GM21717 (cell line): ENCODE results near the gene CEP350.
"Not testable (repeated sequence)": the region's sequence is repeated elsewhere in the genome, so short reads cannot be mapped to it uniquely, and the experiment has no call there.

Experiments
- ATAC-seq: cut with Tn5 transposase; IDR thresholded peaks from one replicate; pipeline ENCODE4 v1.9.1; 2021; ENCODE audit warnings: mild to moderate bottlenecking, moderate library complexity; ENCODE audit not compliant: unreplicated experiment

The CEP350 gene

GRCh38 chr1:179978199-179979079, 23.8 kb downstream of the CEP350 start:
- ATAC-seq = no peak

- ATAC-seq = no peak
Measured at GRCh38 chr1:179984101-179984500, 29.5 kb downstream of the CEP350 start.

GRCh38 chr1:179984942-179985341, 30.3 kb downstream of the CEP350 start:
- no peak for ATAC-seq

GRCh38 chr1:179990847-179991246, 36.2 kb downstream of the CEP350 start:
- no peak for ATAC-seq

GRCh38 chr1:179995576-179995975, 41.0 kb downstream of the CEP350 start:
- ATAC-seq = no peak

- ATAC-seq = no peak
Measured at GRCh38 chr1:179996099-179996498, 41.5 kb downstream of the CEP350 start.

GRCh38 chr1:180000575-180000974, 46.0 kb downstream of the CEP350 start:
- ATAC-seq = no peak

GRCh38 chr1:180002437-180002836, 47.8 kb downstream of the CEP350 start:
- ATAC-seq = no peak

GRCh38 chr1:180003026-180003695, 48.6 kb downstream of the CEP350 start:
- peak; percentile 85 for ATAC-seq

- not testable (repeated sequence) for ATAC-seq
Measured at GRCh38 chr1:180006762-180007161, 52.2 kb downstream of the CEP350 start.

GRCh38 chr1:180020017-180020416, 65.4 kb downstream of the CEP350 start:
- ATAC-seq = no peak

GRCh38 chr1:180026556-180026955, 71.9 kb downstream of the CEP350 start:
- no peak for ATAC-seq

- no peak for ATAC-seq
Measured at GRCh38 chr1:180027949-180028445, 73.4 kb downstream of the CEP350 start.

- no peak for ATAC-seq
Measured at GRCh38 chr1:180028864-180029263, 74.3 kb downstream of the CEP350 start.

GRCh38 chr1:180029524-180030135, 75.0 kb downstream of the CEP350 start:
- no peak for ATAC-seq

- ATAC-seq = no peak
Measured at GRCh38 chr1:180031664-180032063, 77.1 kb downstream of the CEP350 start.

- ATAC-seq = no peak
Measured at GRCh38 chr1:180033390-180033789, 78.8 kb downstream of the CEP350 start.

GRCh38 chr1:180040034-180040433, 85.4 kb downstream of the CEP350 start:
- no peak for ATAC-seq

GRCh38 chr1:180041582-180041981, 87.0 kb downstream of the CEP350 start:
- ATAC-seq = no peak

- no peak for ATAC-seq
Measured at GRCh38 chr1:180042988-180043622, 88.5 kb downstream of the CEP350 start.

GRCh38 chr1:180043785-180044184, 89.2 kb downstream of the CEP350 start:
- no peak for ATAC-seq
